ENCODE data around the gene RBM46.
"Not testable (repeated sequence)": the region's sequence is repeated elsewhere in the genome, so short reads cannot be mapped to it uniquely, and the experiment has no call there.

The RBM46 gene

DNA sequence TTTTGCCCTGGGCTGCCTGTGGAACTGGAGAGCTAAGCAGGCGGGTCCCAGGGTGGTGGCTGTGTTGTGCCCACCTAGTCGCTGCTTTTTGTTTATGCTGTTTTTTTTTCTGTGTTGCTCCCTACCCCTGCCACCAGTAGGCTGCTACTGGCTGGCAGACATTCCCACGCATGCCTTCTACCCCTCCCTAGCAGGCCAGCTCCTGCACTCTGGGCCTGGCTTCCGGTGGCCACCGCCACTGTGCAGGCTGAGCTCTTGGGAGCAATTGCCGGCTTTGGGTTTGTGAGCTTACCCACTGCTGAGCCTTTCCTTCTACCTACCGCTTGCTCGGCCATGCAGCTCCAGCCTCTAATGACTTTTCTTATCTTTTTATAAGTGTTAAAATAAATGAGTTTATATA, 57.6 kb downstream of the RBM46 start:
- no peak for DNase-seq

DNA sequence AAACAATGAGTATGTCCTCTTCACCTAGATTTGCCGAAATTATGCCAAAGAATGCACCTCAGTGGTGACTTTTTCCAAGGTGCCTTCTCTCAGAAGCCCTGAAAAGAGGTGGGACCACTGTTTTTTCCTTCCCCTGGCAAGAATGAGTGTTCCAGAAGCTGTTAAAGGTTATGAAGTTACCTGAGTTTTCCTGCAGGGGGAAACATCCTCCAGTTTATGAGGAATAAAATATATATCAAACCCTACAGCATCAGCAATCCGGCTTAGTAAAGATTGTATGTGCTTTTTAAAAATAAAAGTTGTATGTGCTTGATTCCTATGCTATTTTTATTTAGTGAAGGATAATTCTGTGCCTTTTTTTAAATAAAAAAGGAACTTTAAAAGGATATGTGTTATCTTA, 73.3 kb downstream of the RBM46 start:
- no peak for DNase-seq

- DNase-seq = no peak
These were observed 77.1 kb downstream of the RBM46 start for GRCh38 chr4:154858166-154858565.

- DNase-seq = no peak
These were observed 87.5 kb downstream of the RBM46 start for GRCh38 chr4:154868414-154869194.

- no peak for DNase-seq
These were observed 88.2 kb downstream of the RBM46 start for GRCh38 chr4:154869301-154869700.

- DNase-seq = no peak
These were observed 91.1 kb downstream of the RBM46 start for GRCh38 chr4:154872198-154872597.

- not testable (repeated sequence) for DNase-seq
These were observed 93.0 kb downstream of the RBM46 start for GRCh38 chr4:154874049-154874448.

DNA sequence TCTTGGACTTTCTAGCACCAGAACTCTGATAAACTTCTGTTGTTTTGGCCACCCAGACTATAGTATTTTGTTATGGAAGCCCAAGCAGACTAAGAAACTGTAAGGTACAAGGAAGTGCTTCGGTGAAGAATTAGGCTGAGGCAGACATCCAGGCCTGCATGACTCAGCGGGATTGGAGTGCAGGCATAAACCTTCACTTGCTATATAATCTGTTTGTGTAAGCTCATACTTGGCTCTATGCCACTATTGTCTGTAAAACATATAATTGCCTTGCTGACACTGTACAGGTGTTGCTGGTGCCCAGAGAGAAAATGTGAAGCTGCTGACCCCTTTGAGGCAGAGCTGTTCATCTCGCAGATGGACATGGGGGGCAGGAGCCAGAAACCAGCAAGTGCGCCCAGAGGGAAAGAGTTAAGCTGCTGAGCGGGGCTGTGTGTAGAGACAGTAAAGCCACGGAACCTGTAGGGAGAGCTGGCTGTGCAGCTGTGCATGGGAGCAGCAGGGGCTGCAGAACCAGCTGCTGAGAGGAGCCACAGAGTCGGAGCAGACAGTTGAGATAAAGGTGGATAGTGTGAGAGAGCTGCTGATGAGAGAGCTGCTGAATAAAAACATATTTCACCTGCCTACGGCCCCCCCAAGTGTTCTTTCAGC, 96.2 kb downstream of the RBM46 start:
- no peak for DNase-seq
